HG02884 (cell line): ENCODE measurements around the gene ARHGEF26.

Experiments used
- ATAC-seq: cut with Tn5 transposase; IDR thresholded peaks from one replicate; pipeline ENCODE4 v1.9.1; 2021; ENCODE audit warnings: mild to moderate bottlenecking, moderate library complexity; ENCODE audit not compliant: unreplicated experiment

ARHGEF26 gene

GRCh38 chr3:154195620-154196356 lies 74.6 kb downstream of the ARHGEF26 start:
- ATAC-seq: no peak

DNA sequence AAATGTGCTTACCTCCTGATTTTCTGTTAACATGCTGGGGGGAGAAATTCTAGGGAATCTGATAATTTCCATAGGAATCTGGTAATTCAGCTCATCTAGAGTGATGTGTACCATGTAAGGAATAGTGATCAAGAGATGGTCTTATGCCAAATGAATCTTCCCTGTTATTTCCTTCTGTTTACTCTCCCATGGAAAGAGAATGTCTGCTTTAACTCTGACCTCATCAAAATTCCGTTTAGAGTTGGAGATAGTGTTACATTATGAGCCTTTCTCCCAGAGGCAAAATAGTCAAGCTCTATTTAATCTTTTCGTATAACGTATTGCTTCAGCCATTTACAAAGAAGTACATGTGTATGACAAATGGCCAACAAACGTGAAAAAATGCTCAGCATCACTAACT lies 76.6 kb downstream of the ARHGEF26 start:
- no peak for ATAC-seq

DNA sequence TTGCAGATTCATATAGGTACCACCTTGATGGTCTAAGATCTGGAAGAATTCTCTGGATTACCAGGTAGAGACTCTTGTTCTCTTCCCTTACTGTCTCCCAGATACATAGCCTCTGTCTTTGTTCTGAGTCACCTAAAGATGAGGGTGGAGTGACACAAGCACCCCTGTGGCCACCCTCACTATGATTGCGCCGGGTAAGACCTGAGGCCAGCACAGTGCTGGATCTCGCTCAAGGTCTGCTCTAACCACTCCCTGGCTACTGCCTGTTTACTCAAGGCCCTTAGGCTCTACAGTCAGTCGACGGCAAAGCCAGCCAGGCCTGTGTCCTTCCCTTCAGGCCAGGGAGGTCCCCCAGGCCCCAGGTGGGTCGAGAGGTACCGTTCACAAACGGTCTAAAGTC lies 88.3 kb downstream of the ARHGEF26 start:
- no peak for ATAC-seq

DNA sequence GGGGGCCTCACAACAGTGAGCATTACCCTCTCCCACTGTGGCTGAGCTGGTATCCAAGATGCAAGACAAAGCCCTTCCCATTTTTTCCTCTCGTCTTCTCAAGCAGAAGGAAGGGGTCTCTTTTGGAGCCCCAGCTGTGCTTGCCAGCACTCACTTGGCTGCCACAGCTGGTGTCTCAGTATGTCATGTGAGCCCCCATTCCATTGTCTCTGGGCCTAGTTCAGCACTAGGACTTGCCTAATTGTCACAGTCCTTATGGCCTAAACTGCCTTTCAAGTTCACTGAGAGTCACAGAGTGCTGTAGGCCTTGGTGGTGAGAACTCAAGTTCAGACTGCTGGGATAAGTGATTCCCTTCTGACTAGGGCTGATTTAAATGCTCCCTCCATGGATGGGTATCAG lies 89.8 kb downstream of the ARHGEF26 start:
- ATAC-seq: no peak

GRCh38 chr3:154214306-154214705 lies 93.1 kb downstream of the ARHGEF26 start:
- no peak for ATAC-seq

GRCh38 chr3:154217671-154218070 lies 96.5 kb downstream of the ARHGEF26 start:
- no peak for ATAC-seq

DNA sequence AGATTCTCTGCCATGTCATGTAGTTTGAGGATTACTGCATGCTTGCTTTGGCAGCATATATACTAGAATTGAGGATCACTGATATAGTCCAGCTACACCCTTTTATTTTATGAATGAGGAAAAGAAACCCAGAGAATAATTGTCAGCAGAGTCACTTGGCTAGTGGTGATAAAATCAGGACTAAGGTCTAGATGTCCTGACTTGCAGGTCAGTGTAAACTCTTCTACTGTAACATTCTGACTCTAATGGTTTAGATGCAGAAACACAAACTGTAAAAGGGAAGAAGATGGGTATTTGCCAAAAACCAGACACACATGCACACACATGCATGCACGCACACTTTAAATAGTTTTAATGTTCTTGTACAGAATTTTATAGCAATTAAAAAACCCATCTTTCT lies 97.5 kb downstream of the ARHGEF26 start:
- ATAC-seq: no peak

DNA sequence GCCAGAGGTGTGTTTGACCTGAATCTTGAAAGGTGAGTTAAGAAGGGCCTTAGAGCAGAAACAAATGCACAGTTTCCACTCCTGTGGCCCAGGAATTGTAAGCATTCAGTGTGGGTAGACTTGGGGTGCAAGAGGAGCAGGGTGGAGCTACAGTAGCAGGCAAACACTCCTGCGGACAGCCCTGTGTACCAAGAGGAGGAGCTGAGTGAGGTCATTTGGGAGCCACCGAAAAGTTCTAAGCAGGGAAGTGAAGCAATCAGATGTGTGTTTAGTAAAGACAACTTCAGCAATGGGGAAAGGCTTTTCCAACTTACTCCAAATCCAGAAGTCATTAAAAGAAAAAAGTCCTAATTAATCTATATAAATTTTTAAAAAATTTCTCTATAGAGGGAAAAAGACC lies 99.3 kb downstream of the ARHGEF26 start:
- ATAC-seq: no peak

DNA sequence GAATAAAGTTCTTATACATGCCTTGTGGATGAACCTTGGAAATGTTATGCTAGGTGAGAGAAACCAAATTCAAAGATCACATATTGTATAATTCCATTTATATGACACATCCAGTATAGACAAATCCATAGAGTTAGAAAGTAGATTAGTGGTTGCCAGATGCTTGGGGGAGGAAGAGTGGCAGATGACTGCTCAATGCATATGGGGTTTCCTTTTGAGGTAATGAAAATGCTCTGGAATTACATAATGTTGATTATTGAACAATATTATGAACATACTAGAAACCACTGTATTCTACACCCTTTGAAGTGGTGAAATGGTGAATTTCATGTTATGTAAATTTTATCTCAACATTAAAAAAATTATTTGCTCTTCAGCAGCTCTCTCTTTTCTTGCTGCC lies 102.3 kb downstream of the ARHGEF26 start:
- ATAC-seq: no peak

DNA sequence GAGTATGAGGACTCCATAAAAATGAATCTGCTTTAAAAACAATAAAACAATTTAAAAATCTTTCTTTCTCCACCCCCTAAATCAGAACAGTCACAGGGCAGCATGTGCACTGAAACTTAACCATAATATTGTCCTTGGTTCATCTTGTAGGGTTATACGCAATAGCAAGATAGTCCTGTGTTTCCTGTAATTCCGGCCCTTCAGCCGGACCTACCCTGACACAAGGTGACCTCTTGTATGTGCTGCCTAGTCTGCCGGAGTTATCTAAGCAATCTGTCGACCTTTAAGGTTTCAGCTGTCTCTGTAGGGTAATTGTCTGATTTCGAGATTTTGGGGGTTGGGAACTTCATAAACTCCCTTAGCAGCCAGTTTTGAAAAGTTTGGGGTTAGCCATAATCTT lies 103.2 kb downstream of the ARHGEF26 start:
- no peak for ATAC-seq

- no peak for ATAC-seq
Measured at GRCh38 chr3:154224866-154225265, 103.7 kb downstream of the ARHGEF26 start.

GRCh38 chr3:154225536-154225935 lies 104.3 kb downstream of the ARHGEF26 start:
- ATAC-seq: no peak

DNA sequence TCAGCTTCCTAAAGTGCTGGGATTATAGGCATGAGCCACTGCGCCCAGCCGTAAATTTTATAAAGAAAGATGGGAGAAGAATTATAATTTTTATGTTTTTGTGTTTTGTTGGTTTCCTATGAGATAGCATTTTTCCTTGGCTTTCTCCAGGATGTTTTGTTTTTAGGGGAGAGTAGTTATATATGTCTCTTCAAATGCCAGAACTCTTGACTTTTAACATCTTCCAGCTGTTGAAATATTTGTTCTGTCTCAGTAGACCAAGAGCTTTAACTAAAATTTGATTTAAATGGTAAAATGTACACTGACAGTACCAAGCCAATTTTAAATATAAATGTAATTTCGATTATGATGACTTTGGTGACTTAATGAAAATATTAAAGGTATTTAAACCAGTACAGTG lies 106.3 kb downstream of the ARHGEF26 start:
- ATAC-seq: no peak

DNA sequence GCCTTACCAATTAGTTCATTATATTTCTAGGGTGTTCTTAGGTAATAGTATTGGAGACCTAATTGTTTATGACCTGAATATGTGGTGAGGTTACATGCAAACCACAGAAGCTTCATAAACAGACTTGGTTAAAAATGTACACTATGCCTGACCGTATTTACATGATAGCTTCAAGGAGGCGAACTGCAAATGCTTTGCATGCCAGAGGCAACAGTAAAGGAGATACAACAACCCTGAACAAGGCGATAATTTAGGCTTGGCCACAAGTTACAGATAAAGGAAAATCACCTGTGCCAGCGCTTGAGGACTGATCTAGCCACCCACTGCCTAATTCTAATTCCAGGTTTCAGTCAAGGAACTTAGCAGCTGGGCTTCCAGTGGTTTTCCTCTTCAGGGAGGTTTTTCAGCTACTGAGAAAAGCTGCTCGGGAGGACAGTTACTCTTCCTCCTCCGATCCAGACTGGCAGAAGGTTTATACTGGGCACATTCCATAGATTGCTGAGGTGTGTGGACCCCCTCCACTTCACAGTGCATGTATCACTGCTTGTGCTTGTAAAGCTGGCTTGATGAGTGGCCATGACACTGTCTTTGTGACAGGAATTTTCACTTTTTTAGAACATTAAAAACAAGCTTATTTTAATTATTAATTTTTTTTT lies 107.5 kb downstream of the ARHGEF26 start:
- no peak for ATAC-seq

GRCh38 chr3:154229217-154229590 lies 108.0 kb downstream of the ARHGEF26 start:
- ATAC-seq: no peak

DNA sequence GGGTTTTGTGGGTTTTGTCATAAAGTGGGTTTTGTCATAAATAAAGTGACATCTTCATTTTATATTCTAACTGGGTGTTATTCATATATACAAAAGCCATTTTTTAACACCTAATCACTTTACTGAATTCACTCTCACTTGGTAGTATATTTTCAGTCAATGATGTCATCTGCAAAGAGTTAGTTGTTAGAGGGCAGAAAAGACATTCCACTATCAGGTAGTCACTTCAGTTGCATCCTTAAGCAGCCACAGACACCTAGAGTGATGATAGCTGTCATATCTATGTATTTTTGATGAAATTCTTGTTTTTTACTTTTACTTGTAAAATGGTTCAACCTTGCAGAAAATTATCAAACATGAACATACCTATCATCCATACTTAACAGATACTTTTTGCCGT lies 114.1 kb downstream of the ARHGEF26 start:
- ATAC-seq: no peak

- ATAC-seq: no peak
Measured at GRCh38 chr3:154236331-154236730, 115.1 kb downstream of the ARHGEF26 start.

DNA sequence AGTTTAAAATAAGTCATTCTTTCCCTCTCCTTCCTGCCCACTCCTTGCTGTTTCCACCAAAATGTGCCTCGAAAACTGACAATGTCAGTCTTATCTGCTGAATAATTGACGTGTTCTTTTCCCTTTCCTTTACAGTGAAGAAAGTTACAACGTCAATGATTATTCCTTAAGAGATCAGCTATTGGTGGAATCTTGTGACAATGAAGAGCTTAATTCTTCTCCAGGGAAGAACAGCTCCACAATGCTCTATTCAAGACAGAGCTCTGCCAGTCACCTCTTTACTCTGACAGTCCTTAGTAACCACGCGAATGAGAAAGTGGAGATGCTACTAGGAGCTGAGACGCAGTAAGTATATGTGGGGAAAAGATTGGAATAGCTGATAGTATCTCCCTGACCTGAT lies 119.0 kb downstream of the ARHGEF26 start:
- no peak for ATAC-seq

- ATAC-seq: no peak
Measured at GRCh38 chr3:154241496-154241895, 120.3 kb downstream of the ARHGEF26 start.

DNA sequence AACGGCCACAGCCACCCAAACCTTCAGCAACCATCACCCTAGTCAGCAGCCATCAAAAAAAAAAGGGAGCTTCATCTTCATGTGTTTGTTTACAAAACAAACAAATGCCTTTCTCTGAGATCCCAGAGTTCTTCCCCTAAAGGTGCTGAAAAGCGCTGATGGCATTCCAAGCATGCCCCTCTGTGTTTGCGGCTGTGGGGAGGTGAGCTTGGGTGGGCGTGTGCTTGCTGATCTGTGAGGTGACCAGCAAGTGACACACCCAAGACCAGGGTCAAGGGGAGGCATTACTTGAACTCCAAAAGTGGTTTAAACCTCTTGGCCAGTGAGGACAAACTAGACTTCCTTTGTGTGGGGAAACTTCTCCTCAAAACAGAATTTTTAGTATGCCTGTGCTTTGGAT lies 121.6 kb downstream of the ARHGEF26 start:
- ATAC-seq: no peak

GRCh38 chr3:154243353-154243752 lies 122.2 kb downstream of the ARHGEF26 start:
- no peak for ATAC-seq

GRCh38 chr3:154244644-154245043 lies 123.5 kb downstream of the ARHGEF26 start:
- no peak for ATAC-seq
